ENCODE results near the gene SMPD3.

DNA sequence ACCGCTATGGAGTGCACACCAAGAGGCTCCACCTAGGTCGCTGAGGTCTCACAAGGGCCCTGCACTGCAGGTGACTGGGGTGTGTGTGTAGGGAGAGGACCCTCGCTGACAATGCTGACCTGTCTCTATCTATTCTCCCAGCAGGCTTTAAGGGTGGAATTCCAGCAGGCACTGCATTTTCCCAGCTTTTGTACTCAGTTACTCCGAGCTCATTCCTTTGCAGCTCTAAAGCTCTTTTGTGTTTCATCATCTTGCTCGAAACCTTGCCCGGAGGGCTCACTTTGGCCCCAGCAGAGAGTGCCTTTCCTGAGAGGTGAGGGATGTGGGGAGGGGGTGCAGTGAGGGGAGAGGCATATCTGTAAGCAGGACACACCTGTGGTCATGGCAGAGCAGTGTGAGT lies 39.3 kb downstream of the SMPD3 start:
- TF ChIP-seq POLR2A (IDR thresholded peaks at IDR 0.05), result no peak
- TF ChIP-seq, protein P1, sequence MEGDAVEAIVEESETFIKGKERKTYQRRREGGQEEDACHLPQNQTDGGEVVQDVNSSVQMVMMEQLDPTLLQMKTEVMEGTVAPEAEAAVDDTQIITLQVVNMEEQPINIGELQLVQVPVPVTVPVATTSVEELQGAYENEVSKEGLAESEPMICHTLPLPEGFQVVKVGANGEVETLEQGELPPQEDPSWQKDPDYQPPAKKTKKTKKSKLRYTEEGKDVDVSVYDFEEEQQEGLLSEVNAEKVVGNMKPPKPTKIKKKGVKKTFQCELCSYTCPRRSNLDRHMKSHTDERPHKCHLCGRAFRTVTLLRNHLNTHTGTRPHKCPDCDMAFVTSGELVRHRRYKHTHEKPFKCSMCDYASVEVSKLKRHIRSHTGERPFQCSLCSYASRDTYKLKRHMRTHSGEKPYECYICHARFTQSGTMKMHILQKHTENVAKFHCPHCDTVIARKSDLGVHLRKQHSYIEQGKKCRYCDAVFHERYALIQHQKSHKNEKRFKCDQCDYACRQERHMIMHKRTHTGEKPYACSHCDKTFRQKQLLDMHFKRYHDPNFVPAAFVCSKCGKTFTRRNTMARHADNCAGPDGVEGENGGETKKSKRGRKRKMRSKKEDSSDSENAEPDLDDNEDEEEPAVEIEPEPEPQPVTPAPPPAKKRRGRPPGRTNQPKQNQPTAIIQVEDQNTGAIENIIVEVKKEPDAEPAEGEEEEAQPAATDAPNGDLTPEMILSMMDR (IDR thresholded peaks at IDR 0.05), result no peak
